Hematopoietic multipotent progenitor cell treated with erythropoietin and hydrocortisone succinate and interleukin-3 and kit ligand, for 15 days (in vitro differentiated cells): ENCODE data around the gene TACC2.
"Not testable (repeated sequence)": the region's sequence is repeated elsewhere in the genome, so short reads cannot be mapped to it uniquely, and the experiment has no call there.

Source experiments
- DNase-seq: peaks from one replicate; pipeline ENCODE4 v3.0.0-alpha.2; 2015; ENCODE audit warnings: low spot score

Gene TACC2

GRCh38 chr10:121978511-121978910 lies 10.5 kb upstream of the TACC2 start:
- DNase-seq: no peak

- DNase-seq: no peak
Measured at GRCh38 chr10:121981346-121981745, 7.6 kb upstream of the TACC2 start.

- DNase-seq: no peak
Measured at GRCh38 chr10:121983852-121984251, 5.1 kb upstream of the TACC2 start.

- DNase-seq: no peak
Measured at GRCh38 chr10:121984463-121984862, 4.5 kb upstream of the TACC2 start.

- peak; percentile 31 for DNase-seq
Measured at GRCh38 chr10:121990015-121990677, 1.2 kb downstream of the TACC2 start.

- DNase-seq: not testable (repeated sequence)
Measured at GRCh38 chr10:121991727-121992126, 2.8 kb downstream of the TACC2 start.

GRCh38 chr10:121994429-121994941 lies 5.5 kb downstream of the TACC2 start:
- no peak for DNase-seq

- DNase-seq: no peak
Measured at GRCh38 chr10:121998462-121998861, 9.5 kb downstream of the TACC2 start.

- no peak for DNase-seq
Measured at GRCh38 chr10:121999301-121999700, 10.3 kb downstream of the TACC2 start.

- DNase-seq: no peak
Measured at GRCh38 chr10:122001698-122002097, 12.7 kb downstream of the TACC2 start.

- DNase-seq: no peak
Measured at GRCh38 chr10:122007415-122007814, 18.5 kb downstream of the TACC2 start.

- no peak for DNase-seq
Measured at GRCh38 chr10:122010405-122011050, 21.6 kb downstream of the TACC2 start.

GRCh38 chr10:122012731-122013130 lies 23.8 kb downstream of the TACC2 start:
- no peak for DNase-seq

GRCh38 chr10:122013311-122013780 lies 24.4 kb downstream of the TACC2 start:
- no peak for DNase-seq

GRCh38 chr10:122014652-122015248 lies 25.8 kb downstream of the TACC2 start:
- DNase-seq: no peak

GRCh38 chr10:122017926-122018325 lies 29.0 kb downstream of the TACC2 start:
- not testable (repeated sequence) for DNase-seq

GRCh38 chr10:122018491-122018890 lies 29.5 kb downstream of the TACC2 start:
- DNase-seq: no peak

GRCh38 chr10:122018951-122019413 lies 30.0 kb downstream of the TACC2 start:
- DNase-seq: no peak

- DNase-seq: no peak
Measured at GRCh38 chr10:122019414-122019975, 30.5 kb downstream of the TACC2 start.

- DNase-seq: no peak
Measured at GRCh38 chr10:122020226-122020625, 31.3 kb downstream of the TACC2 start.

GRCh38 chr10:122021379-122021778 lies 32.4 kb downstream of the TACC2 start:
- no peak for DNase-seq

- DNase-seq: no peak
Measured at GRCh38 chr10:122021828-122022227, 32.9 kb downstream of the TACC2 start.

- no peak for DNase-seq
Measured at GRCh38 chr10:122022276-122022675, 33.3 kb downstream of the TACC2 start.
